Stimulated activated CD4-positive, alpha-beta T cell treated with anti-CD3 and anti-CD28 coated beads, Interleukin-2, amount 100 ng/mL, for 4 hours (primary cell): Measurements from ENCODE around the gene TTC27.
"Not testable (repeated sequence)": the region's sequence is repeated elsewhere in the genome, so short reads cannot be mapped to it uniquely, and the experiment has no call there.

ENCODE experiments used
- DNase-seq: peaks from one replicate; pipeline ENCODE4 v3.0.0-alpha.2; 2020; ENCODE audit warnings: low read depth

Gene TTC27

DNA sequence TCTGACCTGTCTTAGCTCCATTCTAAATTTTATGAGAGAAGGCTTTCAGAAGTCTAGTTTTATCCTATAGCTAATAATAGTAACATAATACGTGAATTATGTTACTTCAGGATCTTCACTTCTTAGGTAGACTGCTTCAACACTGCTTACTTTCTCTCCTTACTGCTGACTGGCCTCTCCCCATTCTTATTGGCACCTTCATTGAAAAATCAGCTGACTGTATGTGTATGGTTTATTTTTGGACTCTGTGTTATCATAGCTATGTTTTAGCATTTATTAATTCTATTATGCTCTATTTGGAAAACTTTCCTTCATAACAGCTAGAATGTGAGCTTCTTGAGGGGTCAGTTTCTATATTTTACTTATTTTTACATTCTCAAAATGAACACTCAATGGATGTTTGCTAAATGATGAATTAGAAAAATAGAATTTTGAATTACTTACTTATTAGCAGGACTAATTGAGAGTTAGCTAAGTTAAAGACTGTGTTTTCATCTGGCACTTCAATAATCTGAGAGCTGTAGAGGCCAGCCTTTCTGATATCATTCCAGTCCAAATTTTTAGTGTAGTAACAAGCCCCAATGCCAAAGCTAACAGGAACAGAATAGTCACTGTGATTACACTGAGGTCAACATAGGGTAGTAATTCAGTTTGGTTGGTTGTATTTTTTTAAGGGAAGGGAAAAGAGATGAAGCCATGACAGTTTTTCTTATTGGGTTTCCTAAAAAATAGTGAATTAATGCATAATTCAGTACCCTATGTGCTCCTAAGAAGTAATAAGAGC lies 92.3 kb downstream of the TTC27 start:
- DNase-seq = no peak

DNA sequence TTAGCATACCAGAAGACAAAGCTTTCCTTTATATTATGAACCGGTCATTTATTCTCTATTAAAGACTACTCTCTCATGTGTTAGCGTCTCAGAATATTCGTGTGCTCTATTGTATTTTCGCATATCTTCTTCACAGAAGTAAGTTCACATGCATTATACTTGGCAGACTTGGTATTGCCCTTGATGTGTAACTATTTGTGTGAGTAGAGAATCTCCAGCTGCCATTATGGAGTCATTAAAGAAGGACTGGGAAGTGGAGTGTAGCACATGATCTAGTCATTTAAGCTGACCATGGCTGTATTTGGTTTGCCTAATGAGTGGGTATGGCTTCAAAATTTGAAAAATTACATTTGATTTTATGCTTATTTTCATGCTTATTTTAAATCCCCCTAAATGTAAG lies 92.9 kb downstream of the TTC27 start:
- DNase-seq = no peak

DNA sequence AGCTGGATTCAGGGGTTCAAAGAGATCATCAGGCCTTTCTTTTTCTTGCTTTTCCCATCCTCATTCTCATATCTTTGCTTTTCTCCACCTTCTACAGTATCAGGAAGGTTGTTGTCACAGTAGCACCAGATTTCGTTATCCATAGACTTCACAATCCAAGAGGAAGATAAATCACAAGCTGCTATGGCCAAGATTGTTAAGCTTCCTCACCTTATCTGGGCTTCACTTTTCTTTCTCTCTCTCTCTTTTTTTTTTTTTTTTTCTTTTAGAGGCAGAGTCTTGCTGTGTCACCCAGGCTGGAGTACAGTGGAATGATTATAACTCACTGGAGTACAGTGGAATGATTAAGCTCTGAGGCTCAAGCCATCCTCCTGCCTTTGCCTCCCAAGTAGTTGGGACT lies 93.5 kb downstream of the TTC27 start:
- no peak for DNase-seq

DNA sequence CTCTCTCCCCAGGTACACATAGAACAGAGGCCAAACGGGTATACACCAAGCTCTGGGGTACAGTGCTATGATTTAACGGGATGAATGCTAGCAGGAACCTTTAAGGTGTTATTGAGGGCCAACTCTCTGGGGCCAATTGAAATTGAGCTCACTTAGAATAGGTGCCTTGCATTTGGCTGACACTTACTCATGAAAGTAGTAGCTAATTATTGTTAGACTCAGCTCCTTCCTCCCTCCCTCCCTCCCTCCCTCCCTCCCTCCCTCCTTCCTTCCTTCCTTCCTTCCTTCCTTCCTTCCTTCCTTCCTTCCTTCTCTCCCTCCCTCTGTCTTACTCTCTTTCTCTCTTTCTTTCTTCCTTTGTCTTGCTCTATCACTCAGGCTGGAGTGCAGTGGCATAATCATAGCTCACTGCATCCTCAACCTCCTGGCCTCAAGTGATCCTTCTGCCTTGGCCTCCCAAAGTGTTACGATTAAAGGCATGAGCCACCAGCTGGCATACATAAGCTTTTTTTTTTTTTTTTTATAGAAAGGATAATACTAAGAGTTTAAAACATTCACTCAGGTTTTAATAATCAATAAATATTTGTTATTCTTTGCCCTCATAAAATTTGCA lies 95.7 kb downstream of the TTC27 start:
- DNase-seq = no peak

DNA sequence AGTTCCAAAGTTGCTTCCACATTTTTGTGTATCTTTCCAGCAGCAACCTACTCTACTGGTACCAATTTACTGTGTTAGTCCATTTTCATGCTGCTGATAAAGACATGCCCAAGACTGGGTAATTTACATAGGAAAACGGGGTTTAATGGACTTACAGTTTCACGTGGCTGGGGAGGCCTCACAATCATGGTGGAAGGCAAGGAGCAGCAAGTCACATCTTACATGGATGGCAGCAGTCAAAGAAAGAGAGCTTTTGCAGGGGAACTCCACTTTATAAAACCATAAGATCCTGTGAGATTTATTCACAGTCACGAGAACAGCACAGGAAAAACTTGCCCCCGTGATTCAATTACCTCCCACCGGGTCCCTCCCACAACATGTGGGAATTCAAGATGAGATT lies 98.8 kb downstream of the TTC27 start:
- DNase-seq = not testable (repeated sequence)

DNA sequence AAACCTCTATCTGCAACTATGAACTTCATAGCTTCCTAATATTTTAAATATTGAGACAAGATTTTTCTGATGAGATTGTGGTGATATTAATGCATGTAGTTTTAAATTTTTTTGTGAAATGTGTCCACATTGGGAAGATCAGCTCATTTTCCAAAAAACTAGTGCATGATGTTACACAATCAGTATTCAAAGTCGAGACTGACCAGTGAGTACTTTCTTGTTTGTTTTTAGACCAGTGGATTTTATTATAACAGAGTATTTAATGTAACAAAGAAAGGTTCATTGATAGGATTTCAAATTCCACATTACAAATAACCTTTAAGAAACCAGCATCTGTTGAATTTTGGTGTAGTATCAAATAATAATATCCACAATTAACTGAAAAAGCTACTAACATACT lies 99.3 kb downstream of the TTC27 start:
- DNase-seq = no peak

DNA sequence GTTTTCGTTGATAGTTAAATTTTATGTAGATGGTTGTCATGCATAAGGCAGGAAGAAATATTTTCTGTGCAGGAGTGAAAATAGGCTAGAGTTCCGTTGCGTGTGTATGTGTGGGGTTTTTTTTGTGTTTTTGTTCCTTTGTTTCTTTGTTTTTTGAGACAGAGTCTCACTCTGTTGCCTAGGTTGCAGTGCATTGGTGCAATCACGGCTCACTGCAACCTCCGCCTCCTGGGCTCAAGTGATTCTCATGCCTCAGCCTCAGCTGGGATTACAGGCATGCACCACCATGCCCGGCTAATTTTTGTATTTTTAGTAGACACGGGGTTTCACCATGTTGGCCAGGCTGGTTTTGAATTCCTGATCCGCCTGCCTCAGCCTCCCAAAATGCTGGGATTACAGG lies 103.1 kb downstream of the TTC27 start:
- not testable (repeated sequence) for DNase-seq

DNA sequence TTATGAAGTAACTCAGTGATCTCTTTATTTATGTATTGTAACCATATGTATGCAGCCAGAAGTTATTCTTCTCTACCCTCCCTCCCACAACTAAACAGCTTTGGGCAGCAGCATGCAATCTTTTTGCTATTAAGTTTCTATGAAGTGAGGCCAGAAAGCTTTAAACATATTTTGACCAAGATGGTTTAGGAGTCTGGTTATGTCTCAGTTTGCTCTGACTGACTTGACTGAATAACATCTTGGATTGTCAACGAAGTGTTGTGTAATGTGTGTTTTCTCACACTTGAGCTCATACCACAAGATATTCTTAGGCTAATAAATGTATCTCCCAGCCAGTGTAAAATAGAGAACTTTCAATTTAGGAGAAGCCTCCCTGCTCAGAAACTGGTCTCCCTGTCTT lies 104.3 kb downstream of the TTC27 start:
- no peak for DNase-seq

GRCh38 chr2:32732912-32733472 lies 105.1 kb downstream of the TTC27 start:
- DNase-seq = no peak

- no peak for DNase-seq
These were observed 107.5 kb downstream of the TTC27 start for GRCh38 chr2:32735348-32735747.

GRCh38 chr2:32738939-32739338 lies 111.1 kb downstream of the TTC27 start:
- no peak for DNase-seq

GRCh38 chr2:32739664-32740063 lies 111.8 kb downstream of the TTC27 start:
- no peak for DNase-seq

GRCh38 chr2:32741575-32741974 lies 113.7 kb downstream of the TTC27 start:
- DNase-seq = no peak

DNA sequence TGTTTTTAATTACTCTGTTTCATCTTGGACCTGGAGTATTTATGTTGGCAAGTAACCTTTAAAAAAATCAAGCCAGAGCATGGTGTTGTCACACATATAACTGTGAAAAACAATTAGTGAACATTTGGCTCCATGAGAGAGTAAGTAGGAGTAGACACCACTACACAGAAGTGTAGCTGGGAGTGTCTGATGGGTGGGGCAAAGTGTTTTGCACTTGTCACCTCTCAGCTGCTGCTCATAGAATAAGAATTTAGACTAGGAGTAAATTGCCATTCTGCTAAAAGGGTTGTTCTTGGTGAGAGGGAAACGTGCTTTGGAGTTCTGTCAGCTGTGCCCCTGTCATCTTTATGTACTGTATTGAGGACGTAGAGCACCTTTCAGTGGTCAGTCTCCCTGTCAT lies 114.5 kb downstream of the TTC27 start:
- no peak for DNase-seq

DNA sequence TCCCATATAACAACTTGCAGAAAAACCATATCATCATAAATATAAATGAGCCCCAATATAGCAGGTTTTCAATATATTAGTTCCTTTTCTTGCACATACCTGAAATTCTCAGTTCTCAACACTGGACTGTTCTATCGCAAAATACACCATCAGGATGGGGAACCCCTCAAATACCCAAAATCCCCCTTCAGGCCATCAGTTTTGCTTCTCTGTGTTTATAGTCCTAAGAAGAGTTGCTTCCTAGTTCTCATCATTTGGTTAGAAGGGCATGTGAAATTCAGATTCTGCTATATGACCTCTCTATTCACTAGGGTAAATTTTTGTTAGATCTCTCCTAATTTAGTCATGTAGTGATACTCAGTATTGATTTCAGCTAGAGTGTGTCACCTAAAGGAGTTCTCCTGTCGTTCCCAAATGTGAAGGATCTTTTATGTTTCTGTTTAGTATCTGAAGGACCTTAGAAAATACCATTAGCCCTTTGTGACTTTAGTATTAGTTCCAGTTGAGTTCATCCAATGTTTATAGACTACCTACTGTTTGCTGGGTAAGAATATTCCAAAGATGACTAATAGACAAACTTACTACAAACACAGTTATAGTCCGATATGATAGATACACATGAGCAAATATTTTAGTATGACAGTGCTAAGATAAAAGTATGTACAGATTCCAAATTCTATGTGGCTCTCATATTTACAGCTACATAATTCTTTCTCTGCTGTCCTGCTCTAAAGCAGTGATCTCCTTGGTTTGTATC lies 115.8 kb downstream of the TTC27 start:
- DNase-seq = no peak

- no peak for DNase-seq
These were observed 117.3 kb downstream of the TTC27 start for GRCh38 chr2:32745191-32745590.

DNA sequence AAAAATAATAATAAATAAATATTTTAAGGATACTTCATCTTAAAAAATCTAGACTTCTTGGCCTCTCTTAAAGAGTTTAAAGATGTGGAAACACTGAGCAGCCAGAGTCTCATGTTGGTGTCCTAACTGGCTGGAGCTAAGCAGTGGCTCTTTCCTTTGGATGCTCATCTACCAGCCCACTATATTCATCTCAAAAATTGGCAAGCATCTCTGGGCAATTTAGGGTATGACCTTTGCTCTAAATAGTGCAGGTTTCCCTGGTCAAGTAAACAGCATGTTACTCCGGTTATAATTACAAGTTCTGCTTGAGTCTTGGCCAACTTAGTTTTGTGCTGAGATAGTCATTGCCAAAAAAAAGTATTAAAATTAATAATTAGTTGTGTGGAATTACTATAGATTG lies 117.8 kb downstream of the TTC27 start:
- no peak for DNase-seq

- DNase-seq = no peak
These were observed 118.8 kb downstream of the TTC27 start for GRCh38 chr2:32746669-32747068.

DNA sequence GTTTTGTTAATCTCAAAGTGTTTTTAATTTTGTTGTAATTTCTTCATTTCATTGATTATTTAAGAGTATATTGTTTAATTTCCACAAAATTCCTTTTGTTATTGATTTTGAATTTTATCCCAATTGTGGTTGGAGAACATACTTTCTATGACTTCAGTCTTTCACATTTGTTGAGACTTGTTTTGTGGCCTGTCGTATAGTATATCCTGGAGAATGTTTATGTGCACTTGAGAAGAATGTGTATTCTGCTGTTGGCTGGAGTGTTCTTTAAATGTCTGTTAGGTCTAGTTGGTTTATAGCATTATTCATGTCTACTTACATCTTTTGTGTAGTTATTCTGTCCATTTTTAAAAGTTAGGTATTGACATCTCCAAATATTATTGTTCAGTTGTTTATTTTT lies 120.3 kb downstream of the TTC27 start:
- DNase-seq = no peak

GRCh38 chr2:32750880-32751279 lies 123.0 kb downstream of the TTC27 start:
- no peak for DNase-seq

GRCh38 chr2:32752205-32752604 lies 124.4 kb downstream of the TTC27 start:
- DNase-seq = no peak

DNA sequence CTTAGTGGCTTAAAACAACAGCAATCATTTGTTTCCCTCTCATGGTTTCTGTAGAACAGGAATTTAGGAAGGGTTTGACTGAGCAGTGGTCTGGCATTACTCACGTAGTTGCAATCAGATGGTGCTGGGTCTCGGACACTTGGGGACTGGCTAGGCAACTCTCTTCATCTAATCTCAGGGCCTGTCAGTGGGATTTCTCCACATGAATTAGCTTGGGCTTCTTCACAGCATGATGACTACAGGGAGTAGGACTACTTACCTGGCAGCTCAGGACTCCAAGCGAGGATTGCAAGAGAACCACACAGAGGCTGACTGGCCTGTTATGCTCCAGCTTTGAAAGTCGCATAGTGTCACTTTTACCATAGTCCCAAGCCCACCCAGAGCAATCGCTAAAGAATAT lies 125.1 kb downstream of the TTC27 start:
- no peak for DNase-seq

DNA sequence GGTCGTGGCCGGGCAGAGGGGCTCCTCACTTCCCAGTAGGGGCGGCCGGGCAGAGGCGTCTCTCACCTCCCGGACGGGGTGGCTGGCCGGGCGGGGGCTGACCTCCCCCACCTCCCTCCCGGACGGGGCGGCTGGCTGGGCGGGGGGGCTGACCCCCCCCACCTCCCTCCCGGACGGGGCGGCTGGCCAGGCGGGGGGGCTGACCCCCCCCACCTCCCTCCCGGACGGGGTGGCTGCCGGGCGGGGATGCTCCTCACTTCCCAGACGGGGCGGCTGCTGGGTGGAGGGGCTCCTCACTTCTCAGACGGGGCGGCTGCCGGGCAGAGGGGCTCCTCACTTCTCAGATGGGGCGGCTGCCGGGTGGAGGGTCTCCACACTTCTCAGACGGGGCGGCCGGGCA lies 126.8 kb downstream of the TTC27 start:
- not testable (repeated sequence) for DNase-seq
